Measurements from ENCODE around the gene TRANK1. TPM values are rescaled to one million over a fixed set of nuclear protein-coding genes. Genes with fewer than 3 reads are reported as not detected.
"Not testable (repeated sequence)": the region's sequence is repeated elsewhere in the genome, so short reads cannot be mapped to it uniquely, and the experiment has no call there.

TRANK1 gene
- polyA plus RNA-seq, 4 donors, result 5.4 to 7.6 (median 6.7) TPM

- DNase-seq (ENCODE audit: low read depth in 4 of 4, low spot score in 2 of 4), result no peak
These were observed 21.3 kb downstream of the TRANK1 start for GRCh38 chr3:36923523-36923943.

GRCh38 chr3:36920884-36921567 is 23.8 kb downstream of the TRANK1 start:
- no peak for DNase-seq (ENCODE audit: low read depth in 4 of 4, low spot score in 2 of 4)

- no peak for DNase-seq (ENCODE audit: low read depth in 4 of 4, low spot score in 2 of 4)
These were observed 25.3 kb downstream of the TRANK1 start for GRCh38 chr3:36919439-36920160.

- no peak for DNase-seq (ENCODE audit: low read depth in 4 of 4, low spot score in 2 of 4)
These were observed 26.8 kb downstream of the TRANK1 start for GRCh38 chr3:36918050-36918449.

GRCh38 chr3:36911990-36912804 is 32.7 kb downstream of the TRANK1 start:
- no peak for DNase-seq (ENCODE audit: low read depth in 4 of 4, low spot score in 2 of 4)

- DNase-seq (ENCODE audit: low read depth in 4 of 4, low spot score in 2 of 4), result no peak
These were observed 35.2 kb downstream of the TRANK1 start for GRCh38 chr3:36909666-36910065.

- DNase-seq (ENCODE audit: low read depth in 4 of 4, low spot score in 2 of 4), result no peak
These were observed 35.7 kb downstream of the TRANK1 start for GRCh38 chr3:36909181-36909580.

- DNase-seq (ENCODE audit: low read depth in 4 of 4, low spot score in 2 of 4), result no peak
These were observed 36.1 kb downstream of the TRANK1 start for GRCh38 chr3:36908647-36909180.

GRCh38 chr3:36907911-36908646 is 36.8 kb downstream of the TRANK1 start:
- DNase-seq (ENCODE audit: low read depth in 4 of 4, low spot score in 2 of 4), result no peak

GRCh38 chr3:36906504-36907149 is 38.2 kb downstream of the TRANK1 start:
- DNase-seq (ENCODE audit: low read depth in 4 of 4, low spot score in 2 of 4), result no peak

- DNase-seq (ENCODE audit: low read depth in 4 of 4, low spot score in 2 of 4), result no peak
These were observed 39.3 kb downstream of the TRANK1 start for GRCh38 chr3:36905545-36905944.

GRCh38 chr3:36904641-36905040 is 40.2 kb downstream of the TRANK1 start:
- no peak for DNase-seq (ENCODE audit: low read depth in 4 of 4, low spot score in 2 of 4)

- not testable (repeated sequence) for DNase-seq (ENCODE audit: low read depth in 4 of 4, low spot score in 2 of 4)
These were observed 40.8 kb downstream of the TRANK1 start for GRCh38 chr3:36904065-36904464.

- DNase-seq (ENCODE audit: low read depth in 4 of 4, low spot score in 2 of 4), result no peak
These were observed 41.6 kb downstream of the TRANK1 start for GRCh38 chr3:36903119-36903882.

- DNase-seq (ENCODE audit: low read depth in 4 of 4, low spot score in 2 of 4), result no peak
These were observed 43.3 kb downstream of the TRANK1 start for GRCh38 chr3:36901588-36901987.

- no peak for DNase-seq (ENCODE audit: low read depth in 4 of 4, low spot score in 2 of 4)
These were observed 44.1 kb downstream of the TRANK1 start for GRCh38 chr3:36900474-36901443.

GRCh38 chr3:36895496-36896409 is 49.1 kb downstream of the TRANK1 start:
- DNase-seq (ENCODE audit: low read depth in 4 of 4, low spot score in 2 of 4), result no peak
